H9 (cell line): ENCODE measurements around the gene RCOR3. TPM values are rescaled to one million over a fixed set of nuclear protein-coding genes. Genes with fewer than 3 reads are reported as not detected.

Experiments used
- DNase-seq: peaks from one replicate; pipeline ENCODE4 v3.0.0-alpha.2; 2017
- H2AFZ ChIP-seq: one replicate; pipeline ENCODE4 v1.6.1; 2013; ENCODE audit warnings: mild to moderate bottlenecking, low read length, control low read depth, moderate library complexity
- H2AK5ac ChIP-seq: 2 replicates; pipeline ENCODE4 v1.6.1; 2013; ENCODE audit warnings: low read length, control low read depth, mixed read lengths; ENCODE audit not compliant: insufficient read length
- H2BK120ac ChIP-seq: one replicate; pipeline ENCODE4 v1.6.1; 2013; ENCODE audit warnings: low read depth, mild to moderate bottlenecking, low read length, control low read depth, inconsistent platforms; ENCODE audit not compliant: poor library complexity, severe bottlenecking
- H2BK12ac ChIP-seq: 2 replicates; pipeline ENCODE4 v1.6.1; 2013; ENCODE audit warnings: low read length, control low read depth, mixed read lengths, low read depth; ENCODE audit not compliant: insufficient read length
- H2BK15ac ChIP-seq: 2 replicates; pipeline ENCODE4 v1.6.1; 2013; ENCODE audit warnings: low read depth, low read length, control low read depth
- H2BK20ac ChIP-seq: one replicate; pipeline ENCODE4 v1.6.1; 2013; ENCODE audit warnings: low read depth, mild to moderate bottlenecking, low read length, control low read depth, inconsistent platforms; ENCODE audit not compliant: poor library complexity, severe bottlenecking
- H2BK5ac ChIP-seq: 2 replicates; pipeline ENCODE4 v1.6.1; 2013; ENCODE audit warnings: low read length, control low read depth, mixed read lengths; ENCODE audit not compliant: insufficient read length
- H3K14ac ChIP-seq: 2 replicates; pipeline ENCODE4 v1.6.1; 2013; ENCODE audit warnings: low read length, control low read depth; ENCODE audit not compliant: insufficient read depth
- H3K18ac ChIP-seq: 2 replicates; pipeline ENCODE4 v1.6.1; 2013; ENCODE audit warnings: low read depth, mild to moderate bottlenecking, mixed read lengths, low read length, control low read depth; ENCODE audit not compliant: insufficient read length
- H3K23ac ChIP-seq: 2 replicates; pipeline ENCODE4 v1.6.1; 2013; ENCODE audit warnings: low read length, control low read depth, mixed read lengths, low read depth; ENCODE audit not compliant: insufficient read length
- H3K23me2 ChIP-seq: 2 replicates; pipeline ENCODE4 v1.6.1; 2013; ENCODE audit warnings: low read depth, mild to moderate bottlenecking, mixed read lengths, low read length, control low read depth; ENCODE audit not compliant: insufficient read length, poor library complexity, severe bottlenecking
- H3K27ac ChIP-seq: 2 replicates; pipeline ENCODE4 v1.5.1; 2013; ENCODE audit warnings: low read length, control low read depth, mixed read lengths, low read depth; ENCODE audit not compliant: insufficient read length
- H3K27me3 ChIP-seq: 2 replicates; pipeline ENCODE4 v1.6.1; 2013; ENCODE audit warnings: low read length, control low read depth, inconsistent platforms; ENCODE audit not compliant: insufficient read depth
- H3K4ac ChIP-seq: 2 replicates; pipeline ENCODE4 v1.6.1; 2013; ENCODE audit warnings: low read depth, mild to moderate bottlenecking, control low read depth, inconsistent platforms, low read length, moderate library complexity
- H3K4me1 ChIP-seq: 2 replicates; pipeline ENCODE4 v1.6.1; 2013; ENCODE audit warnings: low read length, control low read depth, inconsistent platforms; ENCODE audit not compliant: insufficient read depth
- H3K4me2 ChIP-seq: 2 replicates; pipeline ENCODE4 v1.6.1; 2013; ENCODE audit warnings: low read length, control low read depth, mixed read lengths; ENCODE audit not compliant: insufficient read length, insufficient read depth
- H3K56ac ChIP-seq: 2 replicates; pipeline ENCODE4 v1.6.1; 2013; ENCODE audit warnings: low read depth, mild to moderate bottlenecking, mixed read lengths, low read length, control low read depth; ENCODE audit not compliant: insufficient read length
- H3K79me1 ChIP-seq: 2 replicates; pipeline ENCODE4 v1.6.1; 2013; ENCODE audit warnings: low read depth, mild to moderate bottlenecking, moderate library complexity, low read length, control low read depth, inconsistent platforms; ENCODE audit not compliant: insufficient read depth, poor library complexity, severe bottlenecking
- H3K79me2 ChIP-seq: 2 replicates; pipeline ENCODE4 v1.6.1; 2013; ENCODE audit warnings: low read length, control low read depth, inconsistent platforms; ENCODE audit not compliant: insufficient read depth
- H3K9ac ChIP-seq: 2 replicates; pipeline ENCODE4 v1.6.1; 2013; ENCODE audit warnings: low read length, control low read depth, mixed read lengths; ENCODE audit not compliant: insufficient read length; ENCODE audit errors: extremely low read depth
- H3K9me3 ChIP-seq: one replicate; pipeline ENCODE4 v1.6.1; 2013; ENCODE audit warnings: low read depth, low read length, inconsistent platforms; ENCODE audit not compliant: control insufficient read depth
- H3T11ph ChIP-seq: one replicate; pipeline ENCODE4 v1.6.1; 2013; ENCODE audit warnings: mild to moderate bottlenecking, low read length, control low read depth, inconsistent platforms
- H4K20me1 ChIP-seq: one replicate; pipeline ENCODE4 v1.6.1; 2013; ENCODE audit not compliant: control insufficient read depth, insufficient read length, insufficient read depth
- H4K5ac ChIP-seq: 2 replicates; pipeline ENCODE4 v1.6.1; 2013; ENCODE audit warnings: low read depth, mild to moderate bottlenecking, mixed read lengths, low read length, control low read depth; ENCODE audit not compliant: insufficient read length
- H4K8ac ChIP-seq: replicated peaks from 2 replicates; pipeline ENCODE4 v1.6.1; 2013; ENCODE audit warnings: low read length, control low read depth, mixed read lengths, low read depth; ENCODE audit not compliant: insufficient read length
- H4K91ac ChIP-seq: 2 replicates; pipeline ENCODE4 v1.6.1; 2013; ENCODE audit warnings: low read depth, mild to moderate bottlenecking, moderate library complexity, mixed read lengths, low read length, control low read depth; ENCODE audit not compliant: insufficient read length
- H3K27ac Mint-ChIP-seq, 3 experiments: 2 replicates in 2 of 3; 3 replicates in 1 of 3; pipeline ENCODE4 v1.8.0; 2020 to 2021; ENCODE audit warnings: mixed read lengths in 3 of 3, mild to moderate bottlenecking in 1 of 3, moderate library complexity in 1 of 3
- H3K27me3 Mint-ChIP-seq: 2 replicates; pipeline ENCODE4 v1.8.0; 2021; ENCODE audit warnings: low read depth, mild to moderate bottlenecking, moderate library complexity, mixed read lengths
- H3K36me3 Mint-ChIP-seq, 3 experiments: 2 replicates in 2 of 3; 3 replicates in 1 of 3; pipeline ENCODE4 v1.8.0; 2020 to 2021; ENCODE audit warnings: low read depth in 3 of 3, mixed read lengths in 3 of 3; ENCODE audit not compliant: insufficient read depth in 1 of 3
- H3K4me1 Mint-ChIP-seq, 2 experiments: 2 replicates each; pipeline ENCODE4 v1.8.0; 2020; ENCODE audit warnings: mixed read lengths in 2 of 2
- H3K4me3 Mint-ChIP-seq, 2 experiments: 2 replicates in 1 of 2; 3 replicates in 1 of 2; pipeline ENCODE4 v1.8.0; 2020 to 2021; ENCODE audit warnings: mild to moderate bottlenecking in 2 of 2, mixed read lengths in 2 of 2, moderate library complexity in 1 of 2
- H3K9me3 Mint-ChIP-seq, 2 experiments: 2 replicates in 1 of 2; 3 replicates in 1 of 2; pipeline ENCODE4 v1.8.0; 2020; ENCODE audit warnings: mild to moderate bottlenecking in 2 of 2, mixed read lengths in 2 of 2, moderate library complexity in 1 of 2
- WGBS: extraction: QIAGEN DNeasy Blood & Tissue Kit; methylation state at CpG from one replicate; pipeline ENCODE4 v1.1.7; 2013; ENCODE audit warnings: missing lambda C conversion rate, low lambda C conversion rate, mixed read lengths; ENCODE audit not compliant: insufficient read length; ENCODE audit errors: extremely low coverage; 5-methylcytosine and 5-hydroxymethylcytosine counted together
- total RNA-seq: library from RNA; stranded (reverse); gene quantifications from 2 replicates; pipeline ENCODE4 v1.2.1, GENCODE V29; 2021
- TF ChIP-seq, protein P1 (sequence below): fragments of 200-600 bp; sonication (generic); conservative IDR thresholded peaks from 3 replicates; pipeline ENCODE4 v1.8.0; 2021; ENCODE audit warnings: antibody characterized with exemption, mild to moderate bottlenecking

RCOR3 gene
- total RNA-seq, 1 experiment from 2014 or later: 37.2 TPM

DNA sequence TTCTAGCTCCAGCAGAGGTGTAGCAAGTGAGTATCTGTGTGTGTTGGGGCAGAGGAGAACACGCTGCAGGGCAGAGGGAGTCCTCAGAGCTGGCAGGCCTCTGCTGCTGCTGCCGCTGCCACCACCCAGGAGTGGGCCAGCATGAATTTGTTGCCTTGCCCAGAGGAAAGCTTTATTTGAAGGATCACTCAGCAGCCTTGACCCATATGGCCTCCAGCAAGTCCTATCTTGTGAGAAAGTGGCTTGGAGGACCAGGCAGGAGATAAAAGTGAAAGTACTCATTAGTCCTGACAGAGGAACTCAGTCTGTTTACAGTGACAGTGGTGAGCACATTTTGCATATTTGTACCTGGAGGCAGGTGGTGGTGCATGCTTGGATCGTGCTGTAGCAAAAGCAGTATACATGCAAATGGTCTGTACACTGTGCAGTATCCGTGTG is 70.6 kb downstream of the RCOR3 start:
- H3K4me3 Mint-ChIP-seq: 0 out of 5 replicates have a peak overlapping the region, but pooled peaks of 1 of the 2 experiments have one; percentile 19

More for the DNA sequence above, 70.6 kb downstream of the RCOR3 start:
- peaks cover 53 to 57% of the 10 kb centered on the region in 2 experiments for H3K4me1 Mint-ChIP-seq
- Histone ChIP-seq H4K91ac (no peak overlapping the region), H3K27me3 (no peaks in the 10 kb centered on the region), H3K9me3 (no peaks in the 10 kb centered on the region), H2BK12ac (no peak overlapping the region), H2BK120ac (no peak overlapping the region), H4K5ac (no peak overlapping the region), H2BK20ac (no peak overlapping the region), H3K23ac (no peak overlapping the region), H2AFZ (no peak overlapping the region), H3K27ac (no peak overlapping the region), H3K18ac (no peak overlapping the region), H3K14ac (no peak overlapping the region), H3K4ac (no peak overlapping the region), H3K56ac (no peak overlapping the region), H2BK15ac (no peak overlapping the region), H3K79me1 (no peaks in the 10 kb centered on the region), H3K79me2 (peaks cover 4% of the 10 kb centered on the region; the same call in 1 of the 2 replicates), H3K4me1 (peaks cover 11% of the 10 kb centered on the region; the same call in 1 of the 2 replicates), H4K20me1 (no peaks in the 10 kb centered on the region), H3K4me2 (no peak overlapping the region), H3K9ac (no peak overlapping the region), H2BK5ac (no peak overlapping the region), H4K8ac (no peak overlapping the region), H2AK5ac (no peak overlapping the region), H3K23me2 (peaks cover 14% of the 10 kb centered on the region), H3T11ph (no peak overlapping the region)
- H3K36me3 Mint-ChIP-seq: peaks cover 0 to 14% (median 3%) of the 10 kb centered on the region in 3 experiments; a peak in 5 of 7 replicates
- H3K27me3 Mint-ChIP-seq: peaks cover 22% of the 10 kb centered on the region
- no peaks in the 10 kb centered on the region for H3K9me3 Mint-ChIP-seq
- no peak for DNase-seq
- peak overlapping the region in 1 of 3 experiments; percentile 34; a peak in 2 of 7 replicates for H3K27ac Mint-ChIP-seq
- TF ChIP-seq, protein P1, sequence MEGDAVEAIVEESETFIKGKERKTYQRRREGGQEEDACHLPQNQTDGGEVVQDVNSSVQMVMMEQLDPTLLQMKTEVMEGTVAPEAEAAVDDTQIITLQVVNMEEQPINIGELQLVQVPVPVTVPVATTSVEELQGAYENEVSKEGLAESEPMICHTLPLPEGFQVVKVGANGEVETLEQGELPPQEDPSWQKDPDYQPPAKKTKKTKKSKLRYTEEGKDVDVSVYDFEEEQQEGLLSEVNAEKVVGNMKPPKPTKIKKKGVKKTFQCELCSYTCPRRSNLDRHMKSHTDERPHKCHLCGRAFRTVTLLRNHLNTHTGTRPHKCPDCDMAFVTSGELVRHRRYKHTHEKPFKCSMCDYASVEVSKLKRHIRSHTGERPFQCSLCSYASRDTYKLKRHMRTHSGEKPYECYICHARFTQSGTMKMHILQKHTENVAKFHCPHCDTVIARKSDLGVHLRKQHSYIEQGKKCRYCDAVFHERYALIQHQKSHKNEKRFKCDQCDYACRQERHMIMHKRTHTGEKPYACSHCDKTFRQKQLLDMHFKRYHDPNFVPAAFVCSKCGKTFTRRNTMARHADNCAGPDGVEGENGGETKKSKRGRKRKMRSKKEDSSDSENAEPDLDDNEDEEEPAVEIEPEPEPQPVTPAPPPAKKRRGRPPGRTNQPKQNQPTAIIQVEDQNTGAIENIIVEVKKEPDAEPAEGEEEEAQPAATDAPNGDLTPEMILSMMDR: no peak
- WGBS: no CpG with 5 or more reads among the region's 4 CpGs
